ENCODE results near the gene TRA2B.
"Not testable (repeated sequence)": the region's sequence is repeated elsewhere in the genome, so short reads cannot be mapped to it uniquely, and the experiment has no call there.

TRA2B gene

DNA sequence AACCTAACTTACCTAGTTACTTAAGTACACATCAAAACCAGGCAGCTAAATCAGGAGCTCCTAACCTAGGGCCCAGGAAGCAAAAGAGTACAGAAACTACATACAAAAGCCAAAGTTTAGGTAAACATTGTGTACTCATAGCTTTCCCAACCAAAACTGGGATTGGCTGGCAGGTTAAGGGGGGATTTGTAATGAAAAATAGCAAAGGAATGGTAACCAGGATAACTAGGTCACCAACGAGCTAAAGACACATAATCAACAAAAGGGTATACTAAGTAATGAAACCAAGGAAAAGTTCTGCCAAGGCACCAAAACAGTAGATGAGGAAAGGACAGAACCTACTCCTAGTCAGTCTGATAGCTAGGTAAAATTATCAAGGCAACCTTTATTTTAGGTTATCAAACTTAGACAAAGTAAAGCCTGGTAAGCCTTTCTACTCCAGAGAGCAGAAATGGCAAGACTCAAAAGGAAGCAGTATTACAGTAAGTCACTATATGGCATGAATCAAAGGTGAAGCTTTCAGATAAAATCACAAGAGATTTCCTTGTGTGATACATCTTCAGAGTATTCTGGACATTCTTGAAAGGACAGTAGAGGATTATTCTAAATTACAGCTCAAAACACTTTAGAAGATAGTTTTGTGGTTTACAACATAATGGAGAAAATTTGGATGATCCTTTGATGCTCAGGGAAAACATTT is 10.2 kb downstream of the TRA2B start:
- DNase-seq (ENCODE audit: low read depth) = no peak

DNA sequence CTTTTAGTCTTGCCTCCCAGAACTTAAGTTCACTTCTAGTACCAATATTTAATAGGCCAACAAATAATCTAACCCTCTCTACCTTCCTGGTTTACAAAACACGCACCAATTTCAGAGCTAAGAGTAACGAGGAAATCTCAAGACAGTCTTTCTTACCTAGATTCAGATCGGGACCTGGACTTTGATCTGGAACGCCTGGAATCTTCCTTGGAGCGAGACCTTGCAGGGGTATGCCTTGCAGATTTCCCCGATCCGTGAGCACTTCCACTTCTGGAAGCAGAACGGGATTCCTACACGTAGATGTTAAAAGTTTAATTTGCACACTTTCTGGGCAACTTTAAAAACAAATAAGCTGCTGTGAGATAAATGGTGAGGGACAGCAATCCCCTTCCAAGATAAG is 11.4 kb downstream of the TRA2B start:
- DNase-seq (ENCODE audit: low read depth) = no peak

- no peak for DNase-seq (ENCODE audit: low read depth)
Observed at GRCh38 chr3:185925353-185925752, 12.5 kb downstream of the TRA2B start.

GRCh38 chr3:185924375-185924774 is 13.4 kb downstream of the TRA2B start:
- DNase-seq (ENCODE audit: low read depth) = no peak

DNA sequence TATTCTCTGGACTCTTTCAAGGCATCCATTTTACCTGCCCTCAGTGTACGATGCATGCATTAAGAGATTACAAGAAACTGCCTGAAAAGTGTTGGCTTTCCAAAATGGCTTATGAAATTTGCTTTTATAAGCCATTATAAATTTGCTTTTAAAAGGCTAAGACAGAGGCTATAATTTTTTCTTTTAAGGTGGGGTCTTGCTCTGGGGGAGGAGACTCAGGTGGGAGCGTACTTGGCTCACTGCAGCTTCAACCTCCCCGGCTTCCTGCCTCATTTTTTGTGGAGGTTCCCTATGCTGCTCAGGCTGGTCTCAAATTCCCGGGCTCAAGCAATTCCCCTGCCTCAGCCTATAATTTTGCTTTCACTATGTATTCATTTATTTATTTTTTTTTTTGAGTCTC is 17.6 kb downstream of the TRA2B start:
- no peak for DNase-seq (ENCODE audit: low read depth)

GRCh38 chr3:185916042-185916833 is 21.6 kb downstream of the TRA2B start:
- no peak for DNase-seq (ENCODE audit: low read depth)

DNA sequence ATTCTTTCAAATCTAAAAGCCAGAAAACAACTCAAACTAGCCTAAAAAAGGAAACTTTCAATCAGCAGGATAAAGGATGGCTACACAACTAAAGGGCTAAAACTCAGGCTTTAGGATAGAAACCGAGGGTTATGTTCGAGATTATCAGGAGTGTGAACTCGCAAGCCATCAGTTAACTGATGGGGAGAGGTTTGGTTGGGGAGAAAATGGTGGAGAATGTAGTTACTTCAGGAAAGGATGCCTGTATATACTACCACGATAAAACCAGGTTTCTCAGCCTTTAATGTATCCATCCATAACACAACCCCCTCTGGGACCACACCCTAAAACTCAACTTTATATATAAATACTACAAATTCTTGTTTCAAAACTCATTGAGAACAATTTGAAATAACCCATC is 22.2 kb downstream of the TRA2B start:
- no peak for DNase-seq (ENCODE audit: low read depth)

DNA sequence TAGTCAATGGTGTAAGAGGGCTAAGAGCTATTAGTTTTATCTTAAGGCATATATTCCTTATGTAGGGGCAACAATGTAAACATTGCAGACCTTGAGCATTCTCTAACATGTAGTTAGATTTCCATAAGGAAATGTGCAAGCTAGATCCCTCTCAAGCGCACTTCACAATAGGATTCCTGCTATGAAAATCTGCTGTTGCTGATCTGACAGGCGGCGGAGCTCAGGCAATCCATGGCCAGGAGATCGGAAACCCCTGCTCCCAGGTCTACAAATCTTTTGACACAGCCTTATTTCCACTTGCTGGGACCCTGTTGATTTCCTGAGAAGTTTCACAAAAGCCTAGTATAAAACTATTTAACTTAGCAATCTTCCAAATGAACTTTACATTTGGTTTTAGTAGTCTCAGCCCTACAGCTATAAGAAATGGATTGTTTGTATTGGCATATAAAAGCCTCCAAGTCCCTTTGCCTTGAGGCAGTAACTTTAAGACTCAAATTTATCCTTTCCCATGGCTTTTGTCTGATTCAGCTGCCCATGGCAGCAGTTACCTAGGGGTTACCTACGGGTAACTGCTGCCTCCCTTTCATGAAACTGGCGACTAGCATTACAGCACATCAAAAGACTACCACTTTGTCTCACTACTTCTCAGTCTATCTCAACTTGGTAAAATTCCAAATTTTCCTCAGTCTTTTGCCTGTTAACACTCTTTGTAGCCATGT is 22.7 kb downstream of the TRA2B start:
- no peak for DNase-seq (ENCODE audit: low read depth)

DNA sequence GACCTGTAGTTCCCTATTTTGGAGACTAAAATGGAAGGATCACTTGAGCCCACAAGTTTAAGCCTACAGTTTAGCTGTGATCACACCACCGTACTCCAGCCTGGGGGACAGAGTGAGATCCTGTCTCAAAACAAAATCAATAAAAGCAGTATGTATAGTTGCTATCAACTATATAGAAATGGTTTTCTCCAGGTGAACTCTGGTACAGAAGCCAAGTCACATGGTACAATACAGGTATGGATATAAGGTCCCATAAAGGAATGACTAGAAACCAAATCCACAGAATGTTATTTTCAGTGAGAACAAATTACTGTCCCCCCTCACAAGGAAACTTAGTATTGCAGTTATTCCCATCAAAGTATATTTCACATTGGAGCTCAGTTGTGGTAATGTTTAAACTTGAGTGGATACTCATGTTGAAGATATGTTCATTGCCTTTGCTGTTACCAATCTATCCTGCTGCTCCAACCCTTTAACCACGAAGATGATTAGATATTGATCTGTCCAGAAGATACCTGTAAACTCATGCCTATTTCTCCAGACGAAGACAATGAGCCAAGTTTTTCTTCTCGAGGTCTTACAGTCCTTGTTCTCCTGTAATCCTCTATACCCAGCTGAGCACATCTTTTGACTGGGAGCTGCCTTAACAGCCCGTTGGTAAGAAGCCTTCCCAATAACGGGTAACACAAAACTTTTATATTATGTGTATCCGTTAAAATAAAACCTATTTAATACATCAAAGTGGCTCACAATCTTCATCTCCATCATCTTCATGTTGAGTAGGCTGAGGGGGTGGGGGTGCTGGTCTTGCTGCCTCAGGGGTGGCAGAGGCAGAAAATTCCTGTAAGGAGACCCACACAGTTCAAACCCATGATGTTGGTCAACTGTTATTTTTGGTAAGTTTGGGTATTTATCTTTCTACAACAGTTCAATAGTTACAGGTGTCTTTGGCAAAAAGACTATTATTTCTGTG is 24.6 kb downstream of the TRA2B start:
- DNase-seq (ENCODE audit: low read depth) = no peak

DNA sequence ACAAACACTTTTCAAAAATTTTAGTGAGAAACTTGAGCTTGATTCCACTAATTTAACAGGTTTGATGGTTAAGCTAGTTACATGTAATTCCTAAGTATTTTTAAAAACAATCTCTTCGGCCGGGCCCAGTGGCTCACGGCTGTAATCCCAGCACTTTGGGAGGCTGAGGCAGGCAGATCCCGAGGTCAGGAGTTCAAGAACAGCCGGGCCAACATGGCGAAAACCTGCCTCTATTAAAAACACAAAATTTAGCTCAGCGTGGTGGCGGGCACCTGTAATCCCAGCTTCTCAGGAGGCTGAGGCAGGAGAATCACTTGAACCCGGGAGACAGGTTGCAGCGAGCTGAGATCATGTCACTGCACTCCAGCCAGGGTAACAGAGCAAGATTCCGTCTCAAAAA is 25.3 kb downstream of the TRA2B start:
- no peak for DNase-seq (ENCODE audit: low read depth)

- DNase-seq (ENCODE audit: low read depth) = not testable (repeated sequence)
Observed at GRCh38 chr3:185911076-185911448, 26.8 kb downstream of the TRA2B start.

DNA sequence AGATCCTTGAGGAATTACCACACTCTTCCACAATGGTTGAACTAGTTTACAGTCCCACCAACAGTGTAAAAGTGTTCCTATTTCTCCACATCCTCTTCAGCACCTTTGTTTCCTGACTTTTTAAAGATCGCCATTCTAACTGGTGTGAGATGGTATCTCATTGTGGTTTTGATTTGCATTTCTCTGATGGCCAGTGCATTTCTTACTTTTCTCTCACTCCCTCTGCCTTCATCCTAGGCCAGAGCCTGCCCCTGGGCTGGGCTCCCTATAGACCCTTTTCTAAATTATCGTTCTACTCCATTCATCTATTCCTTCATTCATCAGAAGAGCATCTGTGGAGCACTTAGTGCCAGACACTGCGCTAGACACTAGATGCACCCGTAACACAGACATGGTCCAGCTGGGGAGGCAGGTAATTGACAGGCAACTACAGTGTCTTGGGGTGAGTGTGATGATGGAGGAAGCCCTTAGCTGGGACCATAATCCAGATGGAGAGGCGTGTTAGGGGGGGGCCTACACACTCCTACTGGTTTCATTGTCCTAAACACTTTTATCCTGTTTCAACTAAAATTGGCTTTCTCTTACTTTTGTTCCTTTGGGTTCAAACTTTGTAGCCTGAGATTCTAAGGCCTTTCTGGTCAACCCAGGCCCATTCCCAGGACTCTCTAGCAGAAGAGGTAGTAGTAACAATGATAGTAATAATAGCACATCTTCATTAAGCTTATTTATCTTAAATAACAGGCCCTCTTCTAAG is 27.3 kb downstream of the TRA2B start:
- not testable (repeated sequence) for DNase-seq (ENCODE audit: low read depth)

- not testable (repeated sequence) for DNase-seq (ENCODE audit: low read depth)
Observed at GRCh38 chr3:185909913-185910312, 27.9 kb downstream of the TRA2B start.

DNA sequence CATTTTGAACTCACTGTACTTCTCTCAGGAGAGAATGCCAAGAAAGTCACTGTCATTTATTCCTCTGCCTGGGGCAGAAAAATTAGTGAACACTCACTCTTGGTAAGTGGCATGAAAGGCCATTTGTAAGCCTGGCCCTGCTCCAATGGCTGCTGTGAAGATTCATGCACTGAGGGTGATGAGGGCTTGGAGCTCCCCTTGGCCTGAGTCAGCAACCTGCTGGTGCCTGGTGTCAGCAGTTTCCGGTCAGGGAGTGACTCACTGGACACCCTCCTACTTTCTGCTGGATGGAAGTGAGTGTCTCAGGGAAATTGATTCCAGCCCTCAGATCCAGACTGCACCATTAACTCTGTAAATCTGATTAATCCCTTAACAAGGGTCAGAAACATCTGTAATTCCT is 37.6 kb downstream of the TRA2B start:
- peak; percentile 81 for DNase-seq (ENCODE audit: low read depth)

GRCh38 chr3:185896636-185897035 is 41.2 kb downstream of the TRA2B start:
- no peak for DNase-seq (ENCODE audit: low read depth)

DNA sequence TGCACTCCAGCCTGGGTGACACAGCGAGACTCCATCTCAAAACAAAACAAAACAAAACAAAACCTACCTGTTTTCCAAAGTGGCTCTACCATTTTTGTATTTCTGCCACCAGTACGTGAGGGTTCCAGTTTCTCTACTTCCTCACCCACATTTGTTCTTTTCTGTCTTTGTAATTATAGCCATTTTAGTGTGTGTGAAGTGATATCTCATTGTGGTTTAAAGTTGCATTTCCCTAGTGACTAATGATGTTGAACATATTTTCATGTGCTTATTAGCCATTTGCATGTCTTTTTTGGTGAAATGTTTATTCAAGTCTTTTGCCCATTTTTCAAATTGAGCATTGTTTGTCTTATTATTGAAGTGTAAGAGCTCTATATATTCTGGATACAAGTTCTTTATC is 50.7 kb downstream of the TRA2B start:
- no peak for DNase-seq (ENCODE audit: low read depth)

- no peak for DNase-seq (ENCODE audit: low read depth)
Observed at GRCh38 chr3:185884641-185885040, 53.2 kb downstream of the TRA2B start.

DNA sequence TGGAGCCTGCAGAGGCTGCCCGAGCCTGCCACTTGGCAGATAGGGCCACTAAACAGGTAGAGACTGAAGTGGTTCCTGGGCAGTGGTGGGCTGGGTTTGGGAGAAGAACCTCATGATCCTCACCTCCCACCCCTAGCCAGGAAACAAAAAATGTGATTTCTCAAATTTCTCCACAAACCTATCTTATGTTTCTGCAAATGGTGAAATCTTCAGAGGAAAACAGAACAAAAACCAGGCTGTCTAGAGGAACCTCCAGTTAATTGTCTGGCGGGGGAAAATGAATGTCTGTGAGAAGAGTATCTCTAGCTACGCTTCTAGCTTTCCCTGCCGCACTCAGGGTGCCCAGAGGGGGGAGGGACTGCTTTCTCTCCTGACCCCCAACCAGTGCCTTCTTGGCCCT is 55.9 kb downstream of the TRA2B start:
- no peak for DNase-seq (ENCODE audit: low read depth)

DNA sequence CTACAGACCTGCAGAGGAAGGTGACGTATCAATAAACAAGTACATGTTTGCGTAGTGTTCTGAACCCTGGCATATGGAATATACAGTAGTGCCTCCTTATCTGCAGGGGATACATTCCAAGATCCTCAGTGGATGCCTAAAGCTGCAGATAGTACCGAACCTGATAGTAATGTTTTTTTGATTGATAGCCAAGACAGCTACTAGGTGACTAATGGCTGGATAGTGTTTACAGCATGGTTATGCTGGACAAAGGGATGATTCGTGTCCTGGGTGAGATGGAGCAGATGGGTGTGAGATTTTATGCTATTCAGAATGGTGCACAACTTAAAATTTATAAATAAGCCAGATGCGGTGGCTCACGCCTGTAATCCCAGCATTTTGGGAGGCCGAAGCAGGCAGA is 57.2 kb downstream of the TRA2B start:
- DNase-seq (ENCODE audit: low read depth) = no peak

GRCh38 chr3:185878920-185879319 is 58.9 kb downstream of the TRA2B start:
- DNase-seq (ENCODE audit: low read depth) = no peak

DNA sequence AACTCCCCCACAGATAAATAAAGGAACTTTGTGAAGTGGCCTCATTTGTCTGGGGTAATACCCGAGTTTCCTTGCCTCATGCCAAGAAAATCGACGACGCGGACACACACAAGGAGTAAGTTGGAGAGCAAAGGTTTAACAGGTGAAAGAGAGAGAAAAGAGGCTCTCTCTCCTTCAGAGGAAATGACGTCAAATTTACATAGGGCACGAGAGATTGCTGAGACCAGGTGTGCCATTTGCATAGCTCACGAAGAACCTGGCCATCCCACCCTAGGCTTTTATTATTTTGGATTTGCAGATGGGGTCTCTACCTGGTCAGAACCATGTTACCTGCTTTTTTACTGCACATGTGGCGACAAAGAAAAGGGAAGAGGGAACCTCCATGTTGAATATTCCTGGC is 63.7 kb downstream of the TRA2B start:
- no peak for DNase-seq (ENCODE audit: low read depth)
